HepG2 (cell line): ENCODE data around the gene PDE2A. TPM values are rescaled to one million over a fixed set of nuclear protein-coding genes. Genes with fewer than 3 reads are reported as not detected.

ENCODE experiments used
- ATF1 ChIP-seq: IDR thresholded peaks from 2 replicates; pipeline ENCODE4 v1.6.1; 2016; ENCODE audit warnings: mild to moderate bottlenecking, control low read depth
- BCL6 ChIP-seq: IDR thresholded peaks from 2 replicates; pipeline ENCODE4 v1.6.1; 2016; ENCODE audit warnings: missing genetic modification reagents, missing compliant biosample characterization
- DR1 ChIP-seq: sonication (generic); formaldehyde crosslinking; IDR thresholded peaks from 2 replicates; pipeline ENCODE4 v1.8.0; 2021; ENCODE audit warnings: mild to moderate bottlenecking, missing genetic modification reagents, inconsistent platforms
- FUBP1 ChIP-seq: sonication (generic); formaldehyde crosslinking; IDR thresholded peaks from 2 replicates; pipeline ENCODE4 v1.5.1; 2020; ENCODE audit warnings: missing genetic modification reagents, mild to moderate bottlenecking, borderline replicate concordance
- GABPA ChIP-seq, 2 experiments: IDR thresholded peaks; 2 replicates each; pipeline ENCODE4 v1.6.1; 2011 to 2016; ENCODE audit warnings: low read depth in 2 of 2, low read length in 1 of 2, missing biosample characterization in 1 of 2, missing genetic modification characterization in 1 of 2
- HES4 ChIP-seq: sonication (generic); formaldehyde crosslinking; IDR thresholded peaks from 2 replicates; pipeline ENCODE4 v1.9.0; 2021; ENCODE audit warnings: mild to moderate bottlenecking, missing genetic modification reagents, borderline replicate concordance
- HIVEP1 ChIP-seq: sonication (generic); formaldehyde crosslinking; IDR thresholded peaks from 2 replicates; pipeline ENCODE4 v1.4.0; 2020; ENCODE audit warnings: mild to moderate bottlenecking, missing genetic modification reagents
- KLF13 ChIP-seq: sonication (generic); formaldehyde crosslinking; IDR thresholded peaks from 2 replicates; pipeline ENCODE4 v1.4.0; 2020; ENCODE audit warnings: mild to moderate bottlenecking, missing genetic modification reagents
- LBX2 ChIP-seq: sonication (generic); formaldehyde crosslinking; IDR thresholded peaks from 2 replicates; pipeline ENCODE4 v1.5.0; 2020; ENCODE audit warnings: missing genetic modification reagents, mild to moderate bottlenecking, borderline replicate concordance
- NAIF1 ChIP-seq: sonication (generic); formaldehyde crosslinking; IDR thresholded peaks from 2 replicates; pipeline ENCODE4 v1.5.0; 2020; ENCODE audit warnings: mild to moderate bottlenecking, missing genetic modification reagents, borderline replicate concordance
- NFE2L1 ChIP-seq: sonication (generic); formaldehyde crosslinking; IDR thresholded peaks from 2 replicates; pipeline ENCODE4 v1.4.0; 2020; ENCODE audit warnings: missing genetic modification reagents, mild to moderate bottlenecking, borderline replicate concordance
- NFYC ChIP-seq: IDR thresholded peaks from 2 replicates; pipeline ENCODE4 v1.6.1; 2016; ENCODE audit warnings: missing genetic modification reagents, missing compliant biosample characterization
- NR3C1 ChIP-seq: sonication (generic); formaldehyde crosslinking; IDR thresholded peaks from 2 replicates; pipeline ENCODE4 v1.4.0; 2020; ENCODE audit warnings: missing genetic modification reagents
- PPARG ChIP-seq: conservative IDR thresholded peaks from 2 replicates; pipeline ENCODE4 v1.6.1; 2016; ENCODE audit warnings: missing biosample characterization, missing genetic modification reagents
- REPIN1 ChIP-seq: sonication (generic); formaldehyde crosslinking; IDR thresholded peaks from 2 replicates; pipeline ENCODE4 v1.8.0; 2022; ENCODE audit warnings: missing genetic modification reagents, low read depth, mild to moderate bottlenecking, borderline replicate concordance
- RFXAP ChIP-seq: sonication (generic); formaldehyde crosslinking; IDR thresholded peaks from 2 replicates; pipeline ENCODE4 v1.4.0; 2020; ENCODE audit warnings: missing genetic modification reagents, borderline replicate concordance
- SMYD3 ChIP-seq: sonication (generic); formaldehyde crosslinking; IDR thresholded peaks from 2 replicates; pipeline ENCODE4 v1.8.1; 2023; ENCODE audit warnings: mild to moderate bottlenecking, missing genetic modification reagents
- ZMAT5 ChIP-seq: sonication (generic); formaldehyde crosslinking; IDR thresholded peaks from 2 replicates; pipeline ENCODE4 v1.5.0; 2020; ENCODE audit warnings: mild to moderate bottlenecking, low read depth, missing genetic modification reagents, borderline replicate concordance
- ZMYM3 ChIP-seq: sonication (generic); formaldehyde crosslinking; IDR thresholded peaks from 2 replicates; pipeline ENCODE4 v1.5.1; 2020; ENCODE audit warnings: mild to moderate bottlenecking, missing genetic modification reagents
- ZNF138 ChIP-seq: sonication (generic); formaldehyde crosslinking; IDR thresholded peaks from 2 replicates; pipeline ENCODE4 v1.5.0; 2020; ENCODE audit warnings: mild to moderate bottlenecking, low read depth, missing genetic modification reagents
- ZNF20 ChIP-seq: sonication (generic); formaldehyde crosslinking; IDR thresholded peaks from 2 replicates; pipeline ENCODE4 v1.4.0; 2020; ENCODE audit warnings: mild to moderate bottlenecking, moderate library complexity, missing genetic modification reagents
- ZNF264 ChIP-seq: sonication (generic); formaldehyde crosslinking; IDR thresholded peaks from 2 replicates; pipeline ENCODE4 v1.4.0; 2020; ENCODE audit warnings: missing genetic modification reagents
- ZNF335 ChIP-seq: sonication (generic); formaldehyde crosslinking; IDR thresholded peaks from 2 replicates; pipeline ENCODE4 v1.4.0; 2020; ENCODE audit warnings: missing genetic modification reagents
- ZNF33A ChIP-seq: sonication (generic); formaldehyde crosslinking; IDR thresholded peaks from 2 replicates; pipeline ENCODE4 v1.5.1; 2020; ENCODE audit warnings: missing genetic modification reagents, mild to moderate bottlenecking, moderate library complexity, borderline replicate concordance
- ZNF34 ChIP-seq: sonication (generic); formaldehyde crosslinking; IDR thresholded peaks from 2 replicates; pipeline ENCODE4 v1.4.0; 2020; ENCODE audit warnings: mild to moderate bottlenecking, missing genetic modification reagents, borderline replicate concordance
- ZNF549 ChIP-seq: sonication (generic); formaldehyde crosslinking; IDR thresholded peaks from 2 replicates; pipeline ENCODE4 v1.5.0; 2020; ENCODE audit warnings: missing genetic modification reagents
- ZNF644 ChIP-seq: IDR thresholded peaks from 2 replicates; pipeline ENCODE4 v1.6.1; 2016; ENCODE audit warnings: low read depth
- ZNF770 ChIP-seq: sonication (generic); formaldehyde crosslinking; IDR thresholded peaks from 2 replicates; pipeline ENCODE4 v1.5.0; 2020; ENCODE audit warnings: mild to moderate bottlenecking, missing genetic modification reagents
- polyA plus RNA-seq, 8 experiments: library from polyadenylated mRNA; depleted of rRNA in 3 of 8; stranded (reverse) in 7 of 8; unstranded in 1 of 8; fragments of >200 nt; fragmentation: Illumina TruSeq in 4 of 8; extraction: Trizol in 4 of 8; gene quantifications; 2 replicates each; pipeline versions ENCODE4 v1.2.1 to v1.2.3, GENCODE V29; 2011 to 2016; ENCODE audit warnings: low read depth in 4 of 8, missing spikeins in 1 of 8, mixed read lengths in 1 of 8; ENCODE audit not compliant: insufficient read depth in 1 of 8
- total RNA-seq, 5 experiments: library from RNA; depleted of rRNA; stranded (reverse); fragments of >200 nt; fragmentation: Illumina TruSeq; extraction: Trizol; gene quantifications; 2 replicates each; pipeline ENCODE4 v1.2.3, GENCODE V29; 2016; ENCODE audit warnings: low read depth in 1 of 5

The PDE2A gene
- total and polyA plus RNA-seq, 2 of the 13 experiments (the other 11 are each of a cell fraction or from before 2014, with no cell fraction given) = 3.1 TPM; not detected in 1

- TF ChIP-seq ZNF335 (CRISPR knock-in tag) (no peak), SMYD3 (no peak), LBX2 (CRISPR knock-in tag) (no peak), ZNF644 (CRISPR knock-in tag) (no peak), PPARG (CRISPR knock-in tag) (no peak), GABPA (IDR thresholded peaks at IDR 0.05; ENCODE audit: low read depth, low read length) (no peak), GABPA (CRISPR knock-in tag; IDR thresholded peaks at IDR 0.05; ENCODE audit: low read depth) (no peak), HIVEP1 (CRISPR knock-in tag) (no peak), REPIN1 (CRISPR knock-in tag) (no peak), BCL6 (CRISPR knock-in tag) (no peak), NFE2L1 (CRISPR knock-in tag) (no peak), ZNF20 (no peak), NAIF1 (CRISPR knock-in tag) (no peak), KLF13 (CRISPR knock-in tag) (no peak), ZNF770 (CRISPR knock-in tag) (no peak), DR1 (CRISPR knock-in tag) (no peak), FUBP1 (CRISPR knock-in tag) (no peak), NFYC (peak; percentile 67), ZMAT5 (CRISPR knock-in tag) (no peak), ZNF264 (no peak), ZNF138 (no peak), ZMYM3 (CRISPR knock-in tag) (no peak), NR3C1 (CRISPR knock-in tag) (no peak), RFXAP (peak; percentile 99), ATF1 (peak; percentile 80), ZNF33A (CRISPR knock-in tag) (no peak), ZNF34 (CRISPR knock-in tag) (no peak), HES4 (CRISPR knock-in tag) (no peak), ZNF549 (no peak)
Measured at GRCh38 chr11:72722050-72722748, 48.0 kb upstream of the PDE2A start (continued).
